ENCODE measurements around the gene MDM2. TPM values are rescaled to one million over a fixed set of nuclear protein-coding genes. Genes with fewer than 3 reads are reported as not detected.
"Not testable (repeated sequence)": the region's sequence is repeated elsewhere in the genome, so short reads cannot be mapped to it uniquely, and the experiment has no call there.

The MDM2 gene
- polyA plus RNA-seq, 3 donors: 16.2 to 39.9 (median 27.6) TPM

DNA sequence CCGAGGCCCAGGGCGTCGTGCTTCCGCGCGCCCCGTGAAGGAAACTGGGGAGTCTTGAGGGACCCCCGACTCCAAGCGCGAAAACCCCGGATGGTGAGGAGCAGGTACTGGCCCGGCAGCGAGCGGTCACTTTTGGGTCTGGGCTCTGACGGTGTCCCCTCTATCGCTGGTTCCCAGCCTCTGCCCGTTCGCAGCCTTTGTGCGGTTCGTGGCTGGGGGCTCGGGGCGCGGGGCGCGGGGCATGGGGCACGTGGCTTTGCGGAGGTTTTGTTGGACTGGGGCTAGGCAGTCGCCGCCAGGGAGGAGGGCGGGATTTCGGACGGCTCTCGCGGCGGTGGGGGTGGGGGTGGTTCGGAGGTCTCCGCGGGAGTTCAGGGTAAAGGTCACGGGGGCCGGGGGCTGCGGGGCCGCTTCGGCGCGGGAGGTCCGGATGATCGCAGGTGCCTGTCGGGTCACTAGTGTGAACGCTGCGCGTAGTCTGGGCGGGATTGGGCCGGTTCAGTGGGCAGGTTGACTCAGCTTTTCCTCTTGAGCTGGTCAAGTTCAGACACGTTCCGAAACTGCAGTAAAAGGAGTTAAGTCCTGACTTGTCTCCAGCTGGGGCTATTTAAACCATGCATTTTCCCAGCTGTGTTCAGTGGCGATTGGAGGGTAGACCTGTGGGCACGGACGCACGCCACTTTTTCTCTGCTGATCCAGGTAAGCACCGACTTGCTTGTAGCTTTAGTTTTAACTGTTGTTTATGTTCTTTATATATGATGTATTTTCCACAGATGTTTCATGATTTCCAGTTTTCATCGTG, 612 bp downstream of the MDM2 start:
- Histone ChIP-seq H3K4me2 (replicated peaks; ENCODE audit: extremely low read depth, low read length, poor library complexity, severe bottlenecking) (peak overlapping the region; percentile 69), H3K4me1 (ENCODE audit: control insufficient read depth in 1 of 2, insufficient read depth in 2 of 2, low read length in 2 of 2) (peaks cover 14 to 22% of the 10 kb centered on the region in 2 donors), H3K9me3 (replicated peaks in 1 of 2; ENCODE audit: control insufficient read depth in 1 of 2, insufficient read depth in 1 of 2, low read length in 2 of 2) (no peaks in the 10 kb centered on the region), H3K9ac (ENCODE audit: insufficient read depth, low read length, poor library complexity, severe bottlenecking) (peak overlapping the region; percentile 98), H4K20me1 (ENCODE audit: insufficient read depth, low read length) (peaks cover 40% of the 10 kb centered on the region), H3K4me3 (replicated peaks in 1 of 3; ENCODE audit: low read depth in 2 of 3, low read length in 3 of 3) (peak overlapping the region; percentile 87 to 98 (median 97)), H2AFZ (ENCODE audit: insufficient read depth, low read depth, low read length, poor library complexity, severe bottlenecking) (peak overlapping the region; percentile 99), H3K27me3 (ENCODE audit: control insufficient read depth in 2 of 2, insufficient read depth in 2 of 2, low read length in 2 of 2) (no peaks in the 10 kb centered on the region), H3K36me3 (replicated peaks in 1 of 2; ENCODE audit: control insufficient read depth in 1 of 2, insufficient read depth in 2 of 2, low read length in 2 of 2) (peaks cover 30 to 31% of the 10 kb centered on the region in 2 donors), H3K79me2 (ENCODE audit: insufficient read depth, low read length) (peaks cover 57% of the 10 kb centered on the region), H3K27ac (ENCODE audit: low read depth in 1 of 2, low read length in 2 of 2) (peak overlapping the region; percentile 98)
- intact Hi-C loops (cut with micrococcal nuclease): loop anchor here in 1 of 2 donors (1.0 to 2.0 kb wide), 2 partner anchors 21 to 62 kb away; partner anchors contain the start of gene SLC35E3
- TF ChIP-seq CTCF (IDR thresholded peaks at IDR 0.05): peak; percentile 41
- peaks cover 29% of the 10 kb centered on the region for H3K4me1 Mint-ChIP-seq
- 0% methylated on average over 45 of the region's 61 CpGs for WGBS (ENCODE audit: insufficient coverage)
- peak overlapping the region; percentile 95 to 96 for H3K4me3 Mint-ChIP-seq
- peak overlapping the region; percentile 95 to 98 (median 97) for H3K27ac Mint-ChIP-seq
- DNase-seq: peak; percentile 58 to 76 (median 71)
- H3K36me3 Mint-ChIP-seq: peaks cover 24 to 40% of the 10 kb centered on the region in 2 donors
- H3K9me3 Mint-ChIP-seq: peaks cover 0 to 6% (median 0%) of the 10 kb centered on the region in 7 donors
- H3K27me3 Mint-ChIP-seq (ENCODE audit: low read depth in 3 of 3): peaks cover 0 to 4% (median 0%) of the 10 kb centered on the region in 3 donors

GRCh38 chr12:68809190-68810026, 1.4 kb downstream of the MDM2 start:
- peaks cover 30 to 45% of the 10 kb centered on the region in 2 donors for H3K36me3 Mint-ChIP-seq
- Histone ChIP-seq H3K27me3 (ENCODE audit: control insufficient read depth in 2 of 2, insufficient read depth in 2 of 2, low read length in 2 of 2) (no peaks in the 10 kb centered on the region), H3K79me2 (ENCODE audit: insufficient read depth, low read length) (peaks cover 63% of the 10 kb centered on the region), H2AFZ (ENCODE audit: insufficient read depth, low read depth, low read length, poor library complexity, severe bottlenecking) (peak overlapping the region; percentile 99), H3K27ac (ENCODE audit: low read depth in 1 of 2, low read length in 2 of 2) (peak overlapping the region; percentile 98), H4K20me1 (ENCODE audit: insufficient read depth, low read length) (peaks cover 46% of the 10 kb centered on the region), H3K4me1 (ENCODE audit: control insufficient read depth in 1 of 2, insufficient read depth in 2 of 2, low read length in 2 of 2) (peaks cover 14 to 22% of the 10 kb centered on the region in 2 donors), H3K4me2 (replicated peaks; ENCODE audit: extremely low read depth, low read length, poor library complexity, severe bottlenecking) (peak overlapping the region; percentile 69), H3K9ac (ENCODE audit: insufficient read depth, low read length, poor library complexity, severe bottlenecking) (peak overlapping the region; percentile 98), H3K4me3 (replicated peaks in 1 of 3; ENCODE audit: low read depth in 2 of 3, low read length in 3 of 3) (peak overlapping the region; percentile 87 to 98 (median 97)), H3K9me3 (replicated peaks in 1 of 2; ENCODE audit: control insufficient read depth in 1 of 2, insufficient read depth in 1 of 2, low read length in 2 of 2) (no peaks in the 10 kb centered on the region), H3K36me3 (replicated peaks in 1 of 2; ENCODE audit: control insufficient read depth in 1 of 2, insufficient read depth in 2 of 2, low read length in 2 of 2) (peaks cover 38 to 39% of the 10 kb centered on the region in 2 donors)
- no peak for TF ChIP-seq CTCF (IDR thresholded peaks at IDR 0.05)
- WGBS (ENCODE audit: insufficient coverage): 100% methylated on average over 1 of the region's 12 CpGs
- peaks cover 0 to 6% (median 0%) of the 10 kb centered on the region in 7 donors for H3K9me3 Mint-ChIP-seq
- peaks cover 0 to 4% (median 0%) of the 10 kb centered on the region in 3 donors for H3K27me3 Mint-ChIP-seq (ENCODE audit: low read depth in 3 of 3)
- H3K27ac Mint-ChIP-seq: peak overlapping the region; percentile 95 to 98 (median 97)
- peaks cover 31% of the 10 kb centered on the region for H3K4me1 Mint-ChIP-seq
- intact Hi-C loops (cut with micrococcal nuclease): loop anchor here in 1 of 2 donors (2.0 kb wide), 1 partner anchor 63 kb away; the partner anchor contains the start of gene SLC35E3
- no peak for DNase-seq
- H3K4me3 Mint-ChIP-seq: peak overlapping the region; percentile 95 to 96

DNA sequence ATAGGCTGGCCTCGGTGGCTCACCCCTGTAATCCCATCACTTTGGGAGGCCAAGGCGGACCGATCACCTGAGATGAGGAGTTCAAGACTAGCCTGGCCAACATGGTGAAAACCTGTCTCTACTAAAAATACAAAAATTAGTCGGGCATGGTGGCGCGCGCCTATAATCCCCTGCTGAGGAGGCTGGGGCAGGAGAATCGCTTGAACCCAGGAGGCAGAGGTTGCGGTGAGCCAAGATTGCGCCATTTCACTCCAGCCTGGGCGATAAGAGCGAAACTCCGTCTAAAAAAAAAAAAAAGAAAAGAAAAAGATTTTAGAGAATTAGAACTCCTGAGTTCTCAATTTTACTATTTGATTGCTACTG, 2.0 kb downstream of the MDM2 start:
- H3K4me1 ChIP-seq (ENCODE audit: control insufficient read depth in 1 of 2, insufficient read depth in 2 of 2, low read length in 2 of 2): peaks cover 14 to 22% of the 10 kb centered on the region in 2 donors
- H3K9me3 Mint-ChIP-seq; H3K9ac ChIP-seq (ENCODE audit: insufficient read depth, low read length, poor library complexity, severe bottlenecking); H3K27me3 ChIP-seq (ENCODE audit: control insufficient read depth in 2 of 2, insufficient read depth in 2 of 2, low read length in 2 of 2); H3K4me3 ChIP-seq (replicated peaks in 1 of 3; ENCODE audit: low read depth in 2 of 3, low read length in 3 of 3); H3K27me3 Mint-ChIP-seq (ENCODE audit: low read depth in 3 of 3); H3K4me2 ChIP-seq (replicated peaks; ENCODE audit: extremely low read depth, low read length, poor library complexity, severe bottlenecking); H3K27ac ChIP-seq (ENCODE audit: low read depth in 1 of 2, low read length in 2 of 2); intact Hi-C loops (cut with micrococcal nuclease); H2AFZ ChIP-seq (ENCODE audit: insufficient read depth, low read depth, low read length, poor library complexity, severe bottlenecking); H3K9me3 ChIP-seq (replicated peaks in 1 of 2; ENCODE audit: control insufficient read depth in 1 of 2, insufficient read depth in 1 of 2, low read length in 2 of 2); H3K4me3 Mint-ChIP-seq; DNase-seq: not testable (repeated sequence)
- peaks cover 43 to 44% of the 10 kb centered on the region in 2 donors for H3K36me3 ChIP-seq (replicated peaks in 1 of 2; ENCODE audit: control insufficient read depth in 1 of 2, insufficient read depth in 2 of 2, low read length in 2 of 2)
- 100% methylated on average over 2 of the region's 13 CpGs for WGBS (ENCODE audit: insufficient coverage)
- Mint-ChIP-seq H3K27ac (peak overlapping the region in 2 of 7 donors; percentile 30 to 37), H3K36me3 (peaks cover 35 to 51% of the 10 kb centered on the region in 2 donors), H3K4me1 (peaks cover 33% of the 10 kb centered on the region)
- peaks cover 52% of the 10 kb centered on the region for H4K20me1 ChIP-seq (ENCODE audit: insufficient read depth, low read length)
- H3K79me2 ChIP-seq (ENCODE audit: insufficient read depth, low read length): peaks cover 69% of the 10 kb centered on the region
